Activated T-helper 2 cell treated with anti-CD3 and anti-CD28 coated beads, Interferon-gamma antibody, Interleukin-2, Interleukin-4, amounts not matched to agents 10 μg/mL and 5 μg/mL and 100 μg/mL, durations not matched to agents 14 hours and 24 hours and 36 hours (primary cell): ENCODE measurements around the gene AP4M1. TPM values are rescaled to one million over a fixed set of nuclear protein-coding genes. Genes with fewer than 3 reads are reported as not detected.

ENCODE experiments used
- DNase-seq: peaks from one replicate; pipeline ENCODE4 v3.0.0; 2021; ENCODE audit warnings: low spot score
- H3K27ac Mint-ChIP-seq: one replicate; pipeline ENCODE4 v1.8.0; 2021; ENCODE audit warnings: mixed read lengths
- H3K27me3 Mint-ChIP-seq: one replicate; pipeline ENCODE4 v1.8.0; 2021; ENCODE audit warnings: low read depth, mixed read lengths
- H3K36me3 Mint-ChIP-seq: one replicate; pipeline ENCODE4 v1.8.0; 2021; ENCODE audit warnings: low read depth, mixed read lengths
- H3K4me1 Mint-ChIP-seq: one replicate; pipeline ENCODE4 v1.8.0; 2021; ENCODE audit warnings: low read depth, mixed read lengths
- H3K4me3 Mint-ChIP-seq: one replicate; pipeline ENCODE4 v1.8.0; 2021; ENCODE audit warnings: low read depth, mild to moderate bottlenecking, moderate library complexity, mixed read lengths
- H3K9me3 Mint-ChIP-seq: one replicate; pipeline ENCODE4 v1.8.0; 2021; ENCODE audit warnings: mixed read lengths
- intact Hi-C: fragments of 100-400 bp; cut with micrococcal nuclease; formaldehyde crosslinking; loops from one replicate; pipeline ENCODE4 v1.15.1; 2023
- total RNA-seq: library from RNA; stranded (reverse); gene quantifications from 2 replicates; pipeline ENCODE4 v1.2.3, GENCODE V29; 2022

AP4M1 gene
- total RNA-seq, 1 donor from 2014 or later, result 12.2 TPM

DNA sequence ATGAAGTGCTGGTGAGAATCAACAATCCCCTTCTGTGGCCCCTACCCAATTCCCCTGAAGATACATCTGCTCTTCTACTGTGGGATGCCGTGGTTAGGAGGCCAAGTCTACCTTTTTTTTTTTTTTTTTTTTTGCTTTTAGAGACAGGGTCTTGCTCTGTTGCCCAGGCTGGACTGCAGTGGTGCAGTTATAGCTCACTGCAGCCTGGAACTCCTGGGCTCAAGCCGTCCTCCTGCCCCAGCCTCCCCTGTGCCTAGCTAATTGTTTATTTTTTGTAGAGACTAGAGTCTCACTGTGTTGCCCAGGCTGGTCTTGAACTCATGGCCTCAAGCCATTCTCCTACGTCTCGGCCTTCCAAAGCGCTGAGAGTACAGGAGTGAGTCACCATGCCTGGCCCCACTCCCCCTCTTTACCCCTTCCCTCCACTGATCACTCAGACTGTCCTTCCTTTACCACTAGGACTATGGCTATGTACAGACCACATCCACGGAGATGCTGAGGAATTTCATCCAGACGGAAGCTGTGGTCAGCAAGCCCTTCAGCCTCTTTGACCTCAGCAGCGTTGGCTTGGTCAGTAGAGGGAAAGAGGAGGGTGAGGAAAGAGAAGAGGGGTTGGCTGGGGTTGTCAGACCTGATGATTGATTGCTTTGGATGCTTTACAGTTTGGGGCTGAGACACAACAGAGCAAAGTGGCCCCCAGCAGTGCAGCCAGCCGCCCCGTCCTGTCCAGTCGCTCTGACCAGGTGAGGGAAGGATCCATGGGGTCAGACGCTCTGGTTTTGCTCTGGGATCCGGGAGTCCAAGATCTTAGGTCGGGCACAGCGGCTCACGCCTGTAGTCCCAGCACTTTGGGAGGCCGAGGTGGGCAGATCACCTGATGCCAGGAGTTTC is 1.8 kb downstream of the AP4M1 start:
- Mint-ChIP-seq H3K27ac (peak overlapping the region; percentile 17), H3K27me3 (no peaks in the 10 kb centered on the region), H3K36me3 (peaks cover 51% of the 10 kb centered on the region), H3K9me3 (no peaks in the 10 kb centered on the region), H3K4me1 (peaks cover 29% of the 10 kb centered on the region), H3K4me3 (peak overlapping the region; percentile 93)
- intact Hi-C loops, result no loop called here
- no peak for DNase-seq

DNA sequence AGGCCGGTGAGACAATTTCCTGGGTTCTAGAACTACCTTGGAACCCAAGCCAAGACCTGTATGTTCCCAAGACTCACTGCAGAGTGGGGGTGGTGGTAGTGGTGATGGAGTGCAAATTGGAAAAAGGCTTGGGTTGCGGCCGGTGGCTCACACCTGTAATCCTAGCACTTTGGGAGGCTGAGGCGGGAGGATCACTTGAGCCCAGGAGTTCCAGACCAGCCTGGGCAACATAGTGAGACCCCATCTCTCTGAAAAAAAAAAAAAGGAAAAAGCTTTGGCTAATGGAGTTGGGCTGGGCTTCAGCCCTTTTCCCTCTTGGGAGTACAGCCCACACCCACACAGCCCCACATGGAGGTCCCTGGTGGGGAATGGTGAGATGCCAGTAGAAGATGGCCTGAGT is 4.1 kb downstream of the AP4M1 start:
- Mint-ChIP-seq H3K4me1 (peaks cover 10% of the 10 kb centered on the region), H3K4me3 (no peak overlapping the region), H3K27ac (no peak overlapping the region), H3K9me3 (no peaks in the 10 kb centered on the region), H3K27me3 (no peaks in the 10 kb centered on the region), H3K36me3 (peaks cover 40% of the 10 kb centered on the region)
- intact Hi-C loops, result no loop called here
- no peak for DNase-seq

DNA sequence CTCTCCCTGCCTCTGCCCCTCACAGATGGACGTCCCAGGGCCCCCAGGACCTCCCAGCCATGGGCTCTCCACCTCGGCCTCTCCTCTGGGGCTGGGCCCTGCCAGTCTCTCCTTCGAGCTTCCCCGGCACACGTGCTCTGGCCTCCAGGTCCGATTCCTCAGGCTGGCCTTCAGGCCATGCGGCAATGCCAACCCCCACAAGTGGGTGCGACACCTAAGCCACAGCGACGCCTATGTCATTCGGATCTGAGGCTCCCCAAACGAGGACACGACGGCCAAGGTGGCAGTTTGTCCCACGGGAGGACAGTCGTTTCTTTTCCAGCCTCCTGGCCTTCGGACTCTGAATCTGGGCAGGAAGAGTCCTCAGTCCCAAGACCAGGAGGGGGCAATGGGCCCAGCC is 5.2 kb downstream of the AP4M1 start:
- Mint-ChIP-seq H3K4me1 (peaks cover 10% of the 10 kb centered on the region), H3K27ac (no peak overlapping the region), H3K9me3 (no peaks in the 10 kb centered on the region), H3K36me3 (peaks cover 43% of the 10 kb centered on the region), H3K27me3 (no peaks in the 10 kb centered on the region), H3K4me3 (no peak overlapping the region)
- intact Hi-C loops, result no loop called here
- no peak for DNase-seq

DNA sequence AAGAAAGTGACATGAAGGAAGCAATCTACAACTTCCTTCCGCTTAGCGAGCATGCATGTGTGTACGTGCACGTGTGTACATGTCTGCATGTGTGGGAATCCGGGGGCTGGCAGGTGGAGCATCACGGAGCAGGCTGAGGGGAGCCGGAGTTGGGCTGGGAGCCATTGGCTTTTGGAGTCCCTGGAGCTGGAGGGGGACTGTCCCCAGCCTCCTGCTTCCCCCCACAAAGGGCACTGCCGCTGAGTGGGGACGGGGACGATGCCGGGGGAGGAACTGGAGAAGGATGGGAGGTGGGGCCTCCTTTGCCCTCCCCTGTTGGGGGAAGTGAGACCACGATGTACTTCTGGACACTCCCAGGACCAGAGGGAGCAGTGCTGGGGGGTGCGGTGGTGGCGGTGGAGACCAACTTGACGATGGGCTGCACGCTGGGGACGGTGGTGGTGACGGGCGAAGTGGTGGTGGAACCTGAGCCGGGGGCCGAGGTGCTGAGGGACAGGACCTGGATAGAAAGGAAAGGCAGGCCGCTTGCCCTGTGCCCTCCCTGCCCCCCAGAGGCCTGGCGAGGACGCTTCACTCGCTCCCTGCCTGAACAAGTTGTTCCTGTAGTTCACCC is 5.8 kb downstream of the AP4M1 start:
- H3K27ac Mint-ChIP-seq, result no peak overlapping the region
- H3K4me3 Mint-ChIP-seq, result no peak overlapping the region
- no peak for DNase-seq
- H3K36me3 Mint-ChIP-seq, result peaks cover 47% of the 10 kb centered on the region
- peaks cover 10% of the 10 kb centered on the region for H3K4me1 Mint-ChIP-seq
- intact Hi-C loops, result no loop called here
- no peaks in the 10 kb centered on the region for H3K27me3 Mint-ChIP-seq
- H3K9me3 Mint-ChIP-seq, result no peaks in the 10 kb centered on the region

DNA sequence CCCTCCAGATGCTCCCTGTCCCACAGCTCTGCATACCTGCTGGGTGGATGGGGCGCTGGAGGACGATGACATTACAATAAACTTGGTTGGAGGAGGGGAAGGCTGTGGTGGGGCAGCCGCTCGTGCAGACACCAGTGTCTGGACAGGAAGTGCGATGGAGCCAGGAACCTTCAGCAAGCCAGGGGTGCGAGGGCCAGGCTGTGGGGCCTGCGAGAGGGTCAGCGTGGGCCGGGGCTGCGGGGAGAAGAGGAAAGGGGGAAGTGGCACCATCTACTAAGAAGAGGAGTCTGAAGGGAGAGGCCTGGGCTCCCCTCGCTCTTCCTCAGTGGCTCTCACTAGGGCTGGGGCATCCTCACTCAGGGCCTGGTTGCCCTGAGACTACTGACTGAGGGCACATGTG is 6.4 kb downstream of the AP4M1 start:
- Mint-ChIP-seq H3K4me1 (peaks cover 5% of the 10 kb centered on the region), H3K27ac (no peak overlapping the region), H3K27me3 (no peaks in the 10 kb centered on the region), H3K9me3 (no peaks in the 10 kb centered on the region), H3K36me3 (peaks cover 52% of the 10 kb centered on the region), H3K4me3 (no peak overlapping the region)
- intact Hi-C loops, result no loop called here
- no peak for DNase-seq

DNA sequence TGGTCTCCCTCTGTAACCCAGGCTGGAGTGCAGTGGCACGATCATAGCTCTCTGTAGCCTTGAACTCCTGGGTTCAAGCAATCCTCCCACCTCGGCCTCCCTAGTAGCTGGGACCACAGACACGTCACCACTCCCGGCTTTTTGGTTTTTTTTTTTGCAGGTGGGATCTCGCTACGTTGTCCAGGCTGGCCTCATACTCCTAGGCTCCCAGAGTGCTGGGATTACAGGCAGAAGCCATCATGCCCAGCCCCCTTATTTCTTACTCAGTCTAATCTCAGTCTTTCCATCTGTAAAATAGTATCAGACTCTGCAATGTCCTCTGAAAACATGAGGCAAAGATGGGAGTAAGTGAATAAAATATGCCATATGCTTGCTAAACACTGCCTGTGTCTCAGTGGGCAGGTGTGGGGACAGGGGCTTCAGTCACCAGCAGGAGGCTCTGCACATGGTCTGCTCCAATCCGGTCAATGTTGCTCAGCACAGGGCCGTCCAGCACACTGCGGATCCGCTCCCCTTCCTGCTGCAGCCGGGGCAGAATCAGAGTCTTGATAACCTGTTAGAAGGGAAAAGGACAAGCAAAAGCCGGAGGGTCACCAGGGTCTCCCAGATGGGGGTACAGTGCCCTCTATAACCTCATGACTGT is 8.2 kb downstream of the AP4M1 start:
- H3K36me3 Mint-ChIP-seq, result peaks cover 56% of the 10 kb centered on the region
- H3K27me3 Mint-ChIP-seq, result no peaks in the 10 kb centered on the region
- no peak overlapping the region for H3K4me3 Mint-ChIP-seq
- no peaks in the 10 kb centered on the region for H3K4me1 Mint-ChIP-seq
- no peak for DNase-seq
- H3K9me3 Mint-ChIP-seq, result no peaks in the 10 kb centered on the region
- H3K27ac Mint-ChIP-seq, result no peak overlapping the region
- intact Hi-C loops, result no loop called here

DNA sequence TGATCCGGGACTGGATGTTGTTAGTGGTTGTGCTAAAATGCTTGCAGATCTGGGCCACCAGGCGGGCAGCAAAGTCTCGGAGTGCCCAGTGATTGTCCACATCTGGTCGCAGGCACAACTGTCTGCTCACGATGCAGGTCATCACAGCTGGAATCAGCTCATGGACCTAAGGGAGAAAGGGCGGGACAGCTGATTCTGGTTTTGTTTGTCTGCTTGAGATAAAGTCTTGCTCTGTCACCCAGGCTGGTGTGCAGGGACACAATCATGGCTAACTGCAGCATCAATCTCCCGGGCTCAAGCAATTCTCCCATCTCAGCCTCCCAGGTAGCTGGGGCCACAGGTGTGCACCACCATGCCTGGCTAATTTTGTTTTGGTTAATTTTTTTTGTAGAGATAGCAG is 9.7 kb downstream of the AP4M1 start:
- peaks cover 56% of the 10 kb centered on the region for H3K36me3 Mint-ChIP-seq
- no peak for DNase-seq
- no peak overlapping the region for H3K4me3 Mint-ChIP-seq
- H3K27me3 Mint-ChIP-seq, result no peaks in the 10 kb centered on the region
- no peaks in the 10 kb centered on the region for H3K9me3 Mint-ChIP-seq
- no peaks in the 10 kb centered on the region for H3K4me1 Mint-ChIP-seq
- no peak overlapping the region for H3K27ac Mint-ChIP-seq
- intact Hi-C loops, result no loop called here

DNA sequence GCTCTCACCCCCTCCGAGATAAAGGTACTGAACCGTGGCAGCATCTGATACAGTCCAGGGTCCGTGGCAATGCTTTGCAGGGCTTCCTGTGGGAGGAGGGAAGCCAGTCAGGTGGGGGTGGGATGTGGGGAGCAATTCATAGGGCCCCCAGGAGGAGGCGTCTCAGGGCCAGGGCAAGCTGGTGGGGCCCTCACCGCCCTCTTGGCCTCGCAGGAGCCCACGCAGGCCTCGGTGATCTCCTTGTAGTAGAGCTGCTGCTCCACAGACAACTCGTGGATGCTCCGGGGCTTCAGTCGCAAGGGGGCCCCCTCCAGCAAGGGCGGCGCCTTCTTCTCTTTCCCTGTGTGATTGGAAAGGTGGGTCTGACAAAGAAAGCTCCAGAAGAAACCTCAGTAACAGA is 10.5 kb downstream of the AP4M1 start:
- Mint-ChIP-seq H3K27me3 (no peaks in the 10 kb centered on the region), H3K4me3 (no peak overlapping the region), H3K27ac (no peak overlapping the region), H3K36me3 (peaks cover 57% of the 10 kb centered on the region), H3K9me3 (no peaks in the 10 kb centered on the region), H3K4me1 (no peaks in the 10 kb centered on the region)
- intact Hi-C loops, result no loop called here
- DNase-seq, result no peak

DNA sequence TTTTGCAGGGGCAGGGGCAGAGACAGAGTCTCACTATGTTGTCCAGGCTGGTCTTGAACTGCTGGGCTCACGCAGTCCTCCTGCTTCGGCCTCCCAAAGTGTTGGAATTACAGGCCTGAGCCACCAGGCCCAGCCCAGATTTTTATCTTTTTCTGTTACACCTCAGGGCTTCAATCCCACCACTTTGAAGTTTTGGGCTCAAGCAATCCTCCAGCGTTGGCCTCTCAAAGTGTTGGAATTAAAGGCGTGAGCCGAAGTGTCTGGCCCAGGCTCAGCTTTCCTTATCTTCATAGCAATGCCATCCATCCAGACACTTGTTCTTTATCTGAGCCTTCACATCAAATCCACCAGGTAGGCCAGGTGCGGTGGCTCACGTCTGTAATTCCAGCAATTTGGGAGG is 13.6 kb downstream of the AP4M1 start:
- intact Hi-C loops, result no loop called here
- DNase-seq, result no peak
- H3K4me1 Mint-ChIP-seq, result peaks cover 7% of the 10 kb centered on the region
- peaks cover 44% of the 10 kb centered on the region for H3K36me3 Mint-ChIP-seq
- no peaks in the 10 kb centered on the region for H3K9me3 Mint-ChIP-seq
- no peaks in the 10 kb centered on the region for H3K27me3 Mint-ChIP-seq
- no peak overlapping the region for H3K27ac Mint-ChIP-seq
- no peak overlapping the region for H3K4me3 Mint-ChIP-seq

DNA sequence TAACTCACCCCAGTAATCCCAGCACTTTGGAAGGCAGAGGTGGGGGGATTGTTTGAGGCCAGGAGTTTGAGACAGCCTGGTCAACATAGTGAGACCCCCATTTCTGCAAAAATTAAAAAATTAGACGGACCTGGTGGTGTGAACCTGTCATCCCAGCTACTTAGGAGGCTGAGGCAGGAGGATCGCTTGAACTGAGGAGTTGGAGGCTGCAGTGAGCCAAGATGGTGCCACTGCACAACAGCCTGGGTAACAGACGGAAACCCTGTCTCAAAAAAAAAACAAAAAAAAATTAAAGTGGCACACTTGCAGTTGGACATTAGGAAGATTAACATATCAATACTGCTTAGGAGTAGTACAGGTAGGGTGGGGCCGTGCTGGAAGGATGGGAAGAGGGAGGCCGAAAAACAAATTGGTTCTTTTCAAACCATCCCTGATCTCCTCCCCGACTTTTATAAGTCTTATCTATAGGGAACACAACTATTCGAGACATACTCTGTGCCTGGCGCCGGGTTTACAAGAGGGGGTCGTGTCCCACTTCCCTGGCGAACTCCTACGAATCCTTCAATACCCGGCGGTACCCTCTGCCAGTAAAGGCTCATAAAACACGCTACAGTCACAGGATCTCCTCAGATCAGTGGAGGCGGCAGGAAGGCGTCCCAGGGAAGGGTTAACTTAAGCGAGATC is 17.1 kb downstream of the AP4M1 start:
- H3K4me1 Mint-ChIP-seq, result peaks cover 12% of the 10 kb centered on the region
- no peaks in the 10 kb centered on the region for H3K9me3 Mint-ChIP-seq
- peak overlapping the region; percentile 90 for H3K27ac Mint-ChIP-seq
- peaks cover 27% of the 10 kb centered on the region for H3K36me3 Mint-ChIP-seq
- H3K4me3 Mint-ChIP-seq, result peak overlapping the region; percentile 97
- intact Hi-C loops, result loop anchor here (1.0 kb wide), 1 partner anchor 9 kb away; no protein-coding TSS in a partner anchor
- H3K27me3 Mint-ChIP-seq, result no peaks in the 10 kb centered on the region
- no peak for DNase-seq

DNA sequence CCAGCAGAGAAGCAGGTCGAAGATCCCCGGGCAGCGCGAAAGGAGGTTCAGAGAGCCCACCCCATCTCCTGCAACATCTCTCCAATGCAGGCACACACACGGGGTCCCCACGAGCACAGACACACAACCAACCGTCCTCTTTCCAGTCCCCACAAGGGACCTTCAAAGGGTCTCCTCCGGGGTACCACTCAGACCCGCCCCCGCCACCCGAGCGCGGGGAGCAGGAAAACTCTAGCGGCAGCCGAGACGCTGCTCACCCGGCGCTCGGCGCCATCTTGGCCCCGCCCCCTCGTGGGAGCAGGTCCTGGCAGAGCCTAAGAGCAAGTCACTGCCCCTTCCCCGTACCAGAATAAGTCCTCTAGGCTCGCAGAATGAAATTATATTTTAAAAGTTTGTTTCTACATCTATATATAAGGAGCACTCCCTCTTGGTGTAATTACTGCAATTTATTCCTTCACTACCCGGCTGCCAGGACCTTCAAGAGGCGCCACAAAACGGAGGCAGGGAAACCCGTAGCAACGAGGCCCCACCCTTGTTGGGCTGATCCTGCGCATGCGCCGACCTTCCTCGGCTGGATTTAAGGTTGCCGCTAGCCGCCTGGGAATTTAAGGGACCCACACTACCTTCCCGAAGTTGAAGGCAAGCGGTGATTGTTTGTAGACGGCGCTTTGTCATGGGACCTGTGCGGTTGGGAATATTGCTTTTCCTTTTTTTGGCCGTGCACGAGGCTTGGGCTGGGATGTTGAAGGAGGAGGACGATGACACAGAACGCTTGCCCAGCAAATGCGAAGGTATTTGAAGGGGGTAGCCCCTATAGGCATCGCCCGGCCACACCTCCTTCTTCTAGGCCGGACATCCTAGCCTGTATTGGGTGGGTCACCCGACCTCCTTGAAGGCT is 17.9 kb downstream of the AP4M1 start, which contains the start of the genes CNPY4 and TAF6:
TSS of gene CNPY4 (plus strand) at position 563 of the 898 bp plus-strand sequence. CDS start at position 674, 111 bp downstream.
TSS of gene TAF6 (minus strand) at position 287 of the 898 bp plus-strand sequence. CDS start 5,149 bp downstream, outside the sequence.
- Mint-ChIP-seq H3K36me3 (peaks cover 27% of the 10 kb centered on the region), H3K9me3 (no peaks in the 10 kb centered on the region), H3K27ac (peak within 1 kb of the TSS; percentile 90), H3K4me1 (peaks cover 14% of the 10 kb centered on the region), H3K4me3 (peak within 1 kb of the TSS; percentile 97), H3K27me3 (no peaks in the 10 kb centered on the region)
- peak; percentile 91 for DNase-seq
- intact Hi-C loops, result loop anchor here (1.0 kb wide), 1 partner anchor 8 kb away; no protein-coding TSS in a partner anchor
